Kidney epithelial cell (primary cell): ENCODE measurements around the gene LBP. TPM values are rescaled to one million over a fixed set of nuclear protein-coding genes. Genes with fewer than 3 reads are reported as not detected.
"Not testable (repeated sequence)": the region's sequence is repeated elsewhere in the genome, so short reads cannot be mapped to it uniquely, and the experiment has no call there.

Experiments
- DNase-seq: peaks from one replicate; pipeline ENCODE4 v3.0.0-alpha.2; 2010; ENCODE audit warnings: low read depth
- H3K27me3 ChIP-seq: 2 replicates; pipeline ENCODE4 v1.6.0; 2011; ENCODE audit warnings: low read length; ENCODE audit not compliant: control insufficient read depth, insufficient read depth
- H3K36me3 ChIP-seq: 2 replicates; pipeline ENCODE4 v1.5.1; 2011; ENCODE audit warnings: low read length; ENCODE audit not compliant: control insufficient read depth, insufficient read depth
- H3K4me3 ChIP-seq: 2 replicates; pipeline ENCODE4 v1.5.1; 2011; ENCODE audit warnings: low read depth, mild to moderate bottlenecking, control low read depth, low read length
- total RNA-seq: library from RNA; depleted of rRNA; stranded (reverse); fragments of >200 nt; gene quantifications from 2 replicates; pipeline ENCODE4 v1.2.3, GENCODE V29; 2015
- TF ChIP-seq, protein P1 (sequence below): IDR thresholded peaks from 2 replicates; pipeline ENCODE4 v1.5.1; 2011; ENCODE audit warnings: mild to moderate bottlenecking, moderate library complexity, low read length, control low read depth, inconsistent platforms; ENCODE audit not compliant: insufficient read depth, poor library complexity, severe bottlenecking

Gene LBP
- total RNA-seq, 1 donor from 2014 or later: not detected

DNA sequence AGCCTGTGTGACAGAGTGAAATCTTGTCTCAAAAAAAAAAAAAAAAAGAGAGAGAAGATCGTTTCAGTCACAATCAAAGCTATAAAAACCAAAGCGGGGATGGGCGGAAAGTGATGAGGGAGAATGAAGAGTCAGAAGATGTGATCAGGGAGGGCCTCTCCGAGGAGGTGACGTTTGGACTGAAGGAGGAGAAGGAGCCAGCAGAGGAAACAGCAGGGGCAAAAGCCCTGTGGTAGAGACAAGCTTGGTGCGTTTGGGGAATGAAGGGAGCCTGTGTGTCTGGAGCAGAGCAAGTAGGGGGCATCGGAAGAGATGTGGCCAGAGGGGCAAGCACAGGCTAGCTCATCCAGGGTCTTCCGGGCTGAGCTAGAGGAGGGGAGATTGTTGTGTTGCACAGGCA is 14.5 kb upstream of the LBP start:
- peaks cover 25% of the 10 kb centered on the region for H3K27me3 ChIP-seq
- TF ChIP-seq, protein P1, sequence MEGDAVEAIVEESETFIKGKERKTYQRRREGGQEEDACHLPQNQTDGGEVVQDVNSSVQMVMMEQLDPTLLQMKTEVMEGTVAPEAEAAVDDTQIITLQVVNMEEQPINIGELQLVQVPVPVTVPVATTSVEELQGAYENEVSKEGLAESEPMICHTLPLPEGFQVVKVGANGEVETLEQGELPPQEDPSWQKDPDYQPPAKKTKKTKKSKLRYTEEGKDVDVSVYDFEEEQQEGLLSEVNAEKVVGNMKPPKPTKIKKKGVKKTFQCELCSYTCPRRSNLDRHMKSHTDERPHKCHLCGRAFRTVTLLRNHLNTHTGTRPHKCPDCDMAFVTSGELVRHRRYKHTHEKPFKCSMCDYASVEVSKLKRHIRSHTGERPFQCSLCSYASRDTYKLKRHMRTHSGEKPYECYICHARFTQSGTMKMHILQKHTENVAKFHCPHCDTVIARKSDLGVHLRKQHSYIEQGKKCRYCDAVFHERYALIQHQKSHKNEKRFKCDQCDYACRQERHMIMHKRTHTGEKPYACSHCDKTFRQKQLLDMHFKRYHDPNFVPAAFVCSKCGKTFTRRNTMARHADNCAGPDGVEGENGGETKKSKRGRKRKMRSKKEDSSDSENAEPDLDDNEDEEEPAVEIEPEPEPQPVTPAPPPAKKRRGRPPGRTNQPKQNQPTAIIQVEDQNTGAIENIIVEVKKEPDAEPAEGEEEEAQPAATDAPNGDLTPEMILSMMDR: no peak
- DNase-seq: no peak
- no peaks in the 10 kb centered on the region for H3K36me3 ChIP-seq
- H3K4me3 ChIP-seq: no peak overlapping the region

DNA sequence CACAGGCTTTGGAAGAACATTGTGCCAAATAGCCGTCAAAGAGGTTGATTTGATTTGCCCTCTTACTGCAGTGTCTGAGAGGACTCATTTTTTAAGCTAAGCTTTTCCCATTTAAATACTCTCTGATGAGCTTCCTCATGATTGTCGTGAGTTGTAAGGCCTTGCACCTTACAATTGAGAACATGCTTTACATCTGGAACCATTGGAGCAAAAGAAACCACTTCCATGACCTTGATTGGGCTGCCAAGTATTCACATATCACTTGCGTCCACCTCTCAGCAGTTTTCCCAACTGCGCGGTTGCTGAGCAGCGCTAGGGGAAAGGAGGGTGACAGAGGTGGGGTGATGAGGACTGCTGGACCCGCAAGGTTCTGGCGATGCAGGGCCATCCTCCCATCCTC is 12.3 kb upstream of the LBP start:
- H3K4me3 ChIP-seq: no peak overlapping the region
- TF ChIP-seq, protein P1: no peak
- no peaks in the 10 kb centered on the region for H3K36me3 ChIP-seq
- peaks cover 22% of the 10 kb centered on the region for H3K27me3 ChIP-seq
- DNase-seq: no peak

DNA sequence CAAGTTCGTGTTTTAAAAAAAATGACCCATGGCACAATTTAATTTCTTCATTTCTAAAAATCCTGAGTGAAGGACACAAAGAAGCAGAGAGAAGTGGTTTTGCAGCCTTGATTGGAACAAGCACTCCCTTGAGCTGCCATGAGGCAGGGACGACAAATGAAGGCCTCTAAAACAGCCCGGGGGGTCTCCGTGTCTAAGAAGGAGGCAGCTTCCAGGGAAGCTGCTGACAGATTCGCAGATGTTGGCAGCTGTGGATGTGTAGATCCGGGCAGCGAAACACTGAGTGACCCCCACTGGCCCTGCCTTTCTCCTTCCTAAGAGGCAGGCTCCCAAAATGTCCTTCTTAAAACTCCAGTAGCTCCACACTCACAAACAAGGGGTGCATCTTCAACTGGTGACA is 9.6 kb upstream of the LBP start:
- DNase-seq: no peak
- Histone ChIP-seq H3K36me3 (no peaks in the 10 kb centered on the region), H3K27me3 (peaks cover 20% of the 10 kb centered on the region), H3K4me3 (no peak overlapping the region)
- TF ChIP-seq, protein P1: no peak

DNA sequence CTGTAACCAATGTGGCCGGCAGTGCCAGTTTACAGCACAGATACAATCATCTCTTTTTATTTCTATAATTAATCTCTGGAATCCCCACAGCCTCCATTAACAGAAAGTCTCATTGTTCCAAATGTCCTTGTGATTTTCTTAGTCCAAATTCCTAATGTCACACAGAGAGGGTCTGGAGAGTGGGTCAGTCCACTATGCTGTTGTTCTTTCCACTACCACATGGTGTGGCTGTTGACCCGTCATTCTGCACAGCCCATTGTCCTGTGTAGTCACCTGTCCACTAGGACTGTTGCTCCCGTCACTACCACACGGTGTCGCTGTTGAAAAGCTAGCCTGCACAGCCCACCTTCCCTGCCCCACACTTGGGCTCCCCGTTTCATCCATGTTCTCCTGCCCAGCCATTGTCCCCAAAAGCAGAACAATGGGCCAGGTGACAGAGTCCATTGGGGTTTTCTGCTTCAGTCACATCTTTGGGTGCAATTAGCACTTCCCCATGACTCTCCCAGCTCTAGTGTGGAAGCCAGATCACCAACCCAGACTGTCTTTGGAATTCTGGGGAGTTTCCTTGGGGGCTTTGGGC is 8.6 kb upstream of the LBP start:
- peaks cover 15% of the 10 kb centered on the region for H3K27me3 ChIP-seq
- no peak for DNase-seq
- no peaks in the 10 kb centered on the region for H3K36me3 ChIP-seq
- H3K4me3 ChIP-seq: no peak overlapping the region
- TF ChIP-seq, protein P1: peak; percentile 51

DNA sequence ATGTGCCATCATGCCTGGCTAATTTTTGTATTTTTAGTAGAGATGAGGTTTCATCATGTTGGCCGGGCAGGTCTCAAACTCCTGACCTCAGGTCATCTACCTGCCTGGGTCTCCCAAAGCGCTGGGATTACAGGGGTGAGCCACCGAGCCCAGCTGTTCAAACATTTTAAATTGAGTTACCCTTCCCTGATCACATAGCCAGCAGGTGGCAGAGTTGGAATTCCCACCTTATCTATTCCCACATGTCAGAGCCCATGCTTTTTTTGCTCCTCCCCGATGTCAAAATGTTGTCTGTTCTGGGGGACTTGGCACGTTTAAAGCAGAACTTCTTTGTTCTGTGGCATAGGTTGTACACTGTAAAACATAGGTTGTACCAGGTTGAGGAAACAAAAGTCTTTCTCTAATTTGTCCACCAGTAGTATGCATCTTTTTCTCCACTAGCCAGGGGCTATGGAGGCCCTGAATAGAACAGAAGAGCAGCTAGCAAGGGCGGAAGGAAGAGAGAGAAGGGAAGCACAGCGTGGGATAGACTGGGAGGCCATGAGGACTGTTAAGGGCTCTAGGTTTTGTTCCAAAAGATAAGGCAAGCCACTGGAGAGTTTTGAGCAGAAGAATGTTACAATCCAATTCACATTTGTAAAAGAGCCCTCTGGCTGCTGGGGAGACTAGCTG is 7.3 kb upstream of the LBP start:
- H3K27me3 ChIP-seq: peaks cover 13% of the 10 kb centered on the region
- no peak overlapping the region for H3K4me3 ChIP-seq
- TF ChIP-seq, protein P1: peak; percentile 17
- H3K36me3 ChIP-seq: no peaks in the 10 kb centered on the region
- no peak for DNase-seq

DNA sequence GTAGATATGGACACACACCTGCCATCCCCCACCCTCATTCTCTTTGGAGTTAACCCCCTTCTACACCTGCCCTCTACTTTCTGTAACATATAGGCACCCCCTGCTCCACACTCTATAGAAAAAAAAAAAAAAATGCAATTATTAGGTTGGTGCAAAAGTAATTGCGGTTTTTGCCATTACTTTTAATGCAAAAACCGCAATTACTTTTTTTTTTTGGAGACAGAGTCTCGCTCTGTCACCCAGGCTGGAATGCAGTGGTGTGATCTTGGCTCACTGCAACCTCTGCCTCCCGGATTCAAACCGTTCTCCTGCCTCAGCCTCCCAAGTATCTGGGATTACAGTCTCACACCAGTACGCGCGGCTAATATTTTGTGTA is 6.8 kb upstream of the LBP start:
- not testable (repeated sequence) for H3K4me3 ChIP-seq, H3K36me3 ChIP-seq, DNase-seq
- peaks cover 13% of the 10 kb centered on the region for H3K27me3 ChIP-seq
